ENCODE measurements around the gene ERLEC1.
"Not testable (repeated sequence)": the region's sequence is repeated elsewhere in the genome, so short reads cannot be mapped to it uniquely, and the experiment has no call there.

ERLEC1 gene

GRCh38 chr2:53750041-53750768 lies 36.6 kb upstream of the ERLEC1 start:
- no peak for TF ChIP-seq CTCF (IDR thresholded peaks at IDR 0.05; ENCODE audit: low read depth, low read length, missing control alignments)
- in situ Hi-C loops (cut with HindIII; ENCODE audit: low sequenced_read_pairs), result no loop called here
- H3K4me3 ChIP-seq (ENCODE audit: low read depth, low read length), result no peak overlapping the region
- DNase-seq (ENCODE audit: low read depth), result no peak

- H3K4me3 ChIP-seq (ENCODE audit: low read depth, low read length), result no peak overlapping the region
- in situ Hi-C loops (cut with HindIII; ENCODE audit: low sequenced_read_pairs), result no loop called here
- TF ChIP-seq CTCF (IDR thresholded peaks at IDR 0.05; ENCODE audit: low read depth, low read length, missing control alignments), result no peak
- no peak for DNase-seq (ENCODE audit: low read depth)
Measured at GRCh38 chr2:53751728-53752127, 35.1 kb upstream of the ERLEC1 start.

GRCh38 chr2:53752385-53752784 lies 34.5 kb upstream of the ERLEC1 start:
- H3K4me3 ChIP-seq (ENCODE audit: low read depth, low read length), result no peak overlapping the region
- in situ Hi-C loops (cut with HindIII; ENCODE audit: low sequenced_read_pairs), result no loop called here
- TF ChIP-seq CTCF (IDR thresholded peaks at IDR 0.05; ENCODE audit: low read depth, low read length, missing control alignments), result no peak

GRCh38 chr2:53753041-53753440 lies 33.8 kb upstream of the ERLEC1 start:
- in situ Hi-C loops (cut with HindIII; ENCODE audit: low sequenced_read_pairs), result no loop called here
- TF ChIP-seq CTCF (IDR thresholded peaks at IDR 0.05; ENCODE audit: low read depth, low read length, missing control alignments), result no peak
- no peak overlapping the region for H3K4me3 ChIP-seq (ENCODE audit: low read depth, low read length)
- DNase-seq (ENCODE audit: low read depth), result no peak

More at GRCh38 chr2:53752385-53752784, 34.5 kb upstream of the ERLEC1 start:
- no peak for DNase-seq (ENCODE audit: low read depth)

GRCh38 chr2:53755121-53755520 lies 31.7 kb upstream of the ERLEC1 start:
- TF ChIP-seq CTCF (IDR thresholded peaks at IDR 0.05; ENCODE audit: low read depth, low read length, missing control alignments), result no peak
- no peak overlapping the region for H3K4me3 ChIP-seq (ENCODE audit: low read depth, low read length)
- in situ Hi-C loops (cut with HindIII; ENCODE audit: low sequenced_read_pairs), result no loop called here
- DNase-seq (ENCODE audit: low read depth), result no peak

- no peak for TF ChIP-seq CTCF (IDR thresholded peaks at IDR 0.05; ENCODE audit: low read depth, low read length, missing control alignments)
- DNase-seq (ENCODE audit: low read depth), result no peak
- in situ Hi-C loops (cut with HindIII; ENCODE audit: low sequenced_read_pairs), result no loop called here
- no peak overlapping the region for H3K4me3 ChIP-seq (ENCODE audit: low read depth, low read length)
Measured at GRCh38 chr2:53756644-53757043, 30.2 kb upstream of the ERLEC1 start.

GRCh38 chr2:53757206-53757605 lies 29.6 kb upstream of the ERLEC1 start:
- DNase-seq (ENCODE audit: low read depth); H3K4me3 ChIP-seq (ENCODE audit: low read depth, low read length); in situ Hi-C loops (cut with HindIII; ENCODE audit: low sequenced_read_pairs): not testable (repeated sequence)

Data from astrocyte of the cerebellum (primary cell).